Measurements from ENCODE around the gene MXRA8. TPM values are rescaled to one million over a fixed set of nuclear protein-coding genes. Genes with fewer than 3 reads are reported as not detected.

Gene MXRA8
- total RNA-seq, 3 donors from 2014 or later, result 6.8 to 62.1 (median 20.8) TPM

- Histone ChIP-seq H3K4me1 (ENCODE audit: low read depth) (peaks cover 23% of the 10 kb centered on the region), H3K36me3 (ENCODE audit: low read depth) (peaks cover 3% of the 10 kb centered on the region), H3K4me3 (peak overlapping the region; percentile 84), H3K9me3 (no peaks in the 10 kb centered on the region)
- DNase-seq, result no peak
- intact Hi-C loops (cut with DNase I, micrococcal nuclease), result no loop called here
- TF ChIP-seq CTCF (IDR thresholded peaks at IDR 0.05), result no peak
- ATAC-seq, result peak; percentile 15
Observed at GRCh38 chr1:1324084-1324523, 34.3 kb downstream of the MXRA8 start.

GRCh38 chr1:1322952-1323351, 35.4 kb downstream of the MXRA8 start:
- ATAC-seq, result no peak
- H3K4me1 ChIP-seq (ENCODE audit: low read depth), result peaks cover 23% of the 10 kb centered on the region
- H3K36me3 ChIP-seq (ENCODE audit: low read depth), result peaks cover 3% of the 10 kb centered on the region

GRCh38 chr1:1322418-1322817, 35.9 kb downstream of the MXRA8 start:
- DNase-seq, result no peak
- no peaks in the 10 kb centered on the region for H3K9me3 ChIP-seq
- H3K4me1 ChIP-seq (ENCODE audit: low read depth), result peaks cover 23% of the 10 kb centered on the region
- no peak for TF ChIP-seq CTCF (IDR thresholded peaks at IDR 0.05)
- H3K4me3 ChIP-seq, result no peak overlapping the region
- H3K36me3 ChIP-seq (ENCODE audit: low read depth), result peaks cover 3% of the 10 kb centered on the region
- intact Hi-C loops (cut with DNase I, micrococcal nuclease), result no loop called here
- ATAC-seq, result no peak

More at GRCh38 chr1:1322952-1323351, 35.4 kb downstream of the MXRA8 start:
- intact Hi-C loops (cut with DNase I, micrococcal nuclease), result no loop called here
- TF ChIP-seq CTCF (IDR thresholded peaks at IDR 0.05), result no peak
- H3K9me3 ChIP-seq, result no peaks in the 10 kb centered on the region
- DNase-seq, result no peak
- H3K4me3 ChIP-seq, result no peak overlapping the region

- H3K36me3 ChIP-seq (ENCODE audit: low read depth), result peaks cover 3% of the 10 kb centered on the region
- no peak overlapping the region for H3K4me3 ChIP-seq
- H3K4me1 ChIP-seq (ENCODE audit: low read depth), result peaks cover 22% of the 10 kb centered on the region
- ATAC-seq (no peak), DNase-seq (no peak)
- no peaks in the 10 kb centered on the region for H3K9me3 ChIP-seq
- no peak for TF ChIP-seq CTCF (IDR thresholded peaks at IDR 0.05)
- intact Hi-C loops (cut with DNase I, micrococcal nuclease), result no loop called here
Observed at GRCh38 chr1:1321477-1321876, 36.9 kb downstream of the MXRA8 start.

- Histone ChIP-seq H3K4me1 (ENCODE audit: low read depth) (peaks cover 16% of the 10 kb centered on the region), H3K36me3 (ENCODE audit: low read depth) (peaks cover 3% of the 10 kb centered on the region), H3K9me3 (no peaks in the 10 kb centered on the region), H3K4me3 (no peak overlapping the region)
- no peak for TF ChIP-seq CTCF (IDR thresholded peaks at IDR 0.05)
- DNase-seq (no peak), ATAC-seq (no peak)
- intact Hi-C loops (cut with DNase I, micrococcal nuclease), result no loop called here
Observed at GRCh38 chr1:1320666-1321448, 37.5 kb downstream of the MXRA8 start.

Data from mucosa of descending colon (tissue), 3 donors.